Lung microvascular endothelial cell (primary cell): ENCODE data around the gene TPH2. TPM values are rescaled to one million over a fixed set of nuclear protein-coding genes. Genes with fewer than 3 reads are reported as not detected.
A peak's percentile ranks its signal among the peaks of the same experiment; 100 is the strongest.

ENCODE experiments used
- DNase-seq, 2 donors: peaks; one replicate each; pipeline versions ENCODE4 v3.0.0 to v3.0.0-alpha.2; 2010; ENCODE audit warnings: low read depth in 2 of 2
- total RNA-seq: library from RNA; depleted of rRNA; stranded (reverse); fragments of >200 nt; gene quantifications from 2 replicates; pipeline ENCODE4 v1.2.1, GENCODE V29; 2014

The TPH2 gene
- not detected in 2 replicates for total RNA-seq

- DNase-seq, result peak; percentile 79 to 85
Measured at GRCh38 chr12:71938728-71939385, at the start of gene TPH2. Gene TPH2, plus strand, starts transcription at chr12:71938845. Its CDS starts 142 bp downstream, at chr12:71938987.

- DNase-seq, result no peak
Measured at GRCh38 chr12:71890475-71890874, 48.2 kb upstream of the TPH2 start.

- DNase-seq, result peak; percentile 47 to 69
Measured at GRCh38 chr12:71892059-71892458, 46.6 kb upstream of the TPH2 start.

GRCh38 chr12:71896205-71896882, 42.3 kb upstream of the TPH2 start:
- DNase-seq, result no peak

- peak; percentile 29 to 55 for DNase-seq
Measured at GRCh38 chr12:71900091-71900490, 38.6 kb upstream of the TPH2 start.

GRCh38 chr12:71904629-71905028, 34.0 kb upstream of the TPH2 start:
- DNase-seq, result peak; percentile 2 to 17

GRCh38 chr12:71935594-71935993, 3.1 kb upstream of the TPH2 start:
- DNase-seq, result no peak

- DNase-seq, result no peak
Measured at GRCh38 chr12:71940068-71940467, 1.4 kb downstream of the TPH2 start.

GRCh38 chr12:71941174-71941573, 2.5 kb downstream of the TPH2 start:
- no peak for DNase-seq

- no peak for DNase-seq
Measured at GRCh38 chr12:71942259-71942658, 3.6 kb downstream of the TPH2 start.

- DNase-seq, result no peak
Measured at GRCh38 chr12:71942703-71943102, 4.1 kb downstream of the TPH2 start.

- DNase-seq, result no peak
Measured at GRCh38 chr12:71945121-71945520, 6.5 kb downstream of the TPH2 start.

- DNase-seq, result no peak
Measured at GRCh38 chr12:71945883-71946282, 7.2 kb downstream of the TPH2 start.

- DNase-seq, result peak in 1 of 2 donors; percentile 10
Measured at GRCh38 chr12:71947645-71948105, 9.0 kb downstream of the TPH2 start.

GRCh38 chr12:71948390-71948789, 9.7 kb downstream of the TPH2 start:
- DNase-seq, result no peak

- DNase-seq, result no peak
Measured at GRCh38 chr12:71949646-71950045, 11.0 kb downstream of the TPH2 start.

GRCh38 chr12:71950404-71950803, 11.8 kb downstream of the TPH2 start:
- no peak for DNase-seq

GRCh38 chr12:71950819-71951218, 12.2 kb downstream of the TPH2 start:
- no peak for DNase-seq

GRCh38 chr12:71954083-71954778, 15.6 kb downstream of the TPH2 start:
- DNase-seq, result peak in 1 of 2 donors; percentile 23

- no peak for DNase-seq
Measured at GRCh38 chr12:71954861-71955260, 16.2 kb downstream of the TPH2 start.

GRCh38 chr12:71955970-71956369, 17.3 kb downstream of the TPH2 start:
- DNase-seq, result no peak

- DNase-seq, result no peak
Measured at GRCh38 chr12:71958056-71958455, 19.4 kb downstream of the TPH2 start.
